GM23338 (cell line): ENCODE data around the gene MPRIP. TPM values are rescaled to one million over a fixed set of nuclear protein-coding genes. Genes with fewer than 3 reads are reported as not detected.

ENCODE experiments used
- ATAC-seq: fragments of 200-7000 bp; cut with Tn5 transposase; 3 replicates; pipeline ENCODE4 v1.9.1; 2020
- DNase-seq: peaks from one replicate; pipeline ENCODE4 v3.0.0-alpha.2; 2015; ENCODE audit warnings: low spot score
- H2AFZ ChIP-seq: fragments of 200-600 bp; sonication (generic); 2 replicates; pipeline ENCODE4 v1.8.0; 2016; ENCODE audit warnings: antibody characterized with exemption, mild to moderate bottlenecking, moderate library complexity
- H3F3A ChIP-seq: fragments of 200-600 bp; sonication (generic); replicated peaks from 2 replicates; pipeline ENCODE4 v1.8.0; 2017; ENCODE audit warnings: antibody characterized with exemption, mixed run types, low read depth
- H3K27ac ChIP-seq: fragments of 200-600 bp; sonication (generic); 2 replicates; pipeline ENCODE4 v1.6.1; 2016; ENCODE audit warnings: low read depth
- H3K27me3 ChIP-seq: fragments of 200-600 bp; sonication (generic); 2 replicates; pipeline ENCODE4 v1.8.0; 2016; ENCODE audit warnings: mild to moderate bottlenecking, mixed run types, moderate library complexity; ENCODE audit not compliant: insufficient read depth
- H3K36me3 ChIP-seq: fragments of 200-600 bp; sonication (generic); 2 replicates; pipeline ENCODE4 v1.8.0; 2016; ENCODE audit warnings: mild to moderate bottlenecking; ENCODE audit not compliant: insufficient read depth
- H3K4me1 ChIP-seq: fragments of 200-600 bp; sonication (generic); 2 replicates; pipeline ENCODE4 v1.8.0; 2016; ENCODE audit warnings: mild to moderate bottlenecking, moderate library complexity; ENCODE audit not compliant: insufficient read depth
- H3K4me2 ChIP-seq: fragments of 200-600 bp; sonication (generic); 2 replicates; pipeline ENCODE4 v1.7.1; 2017; ENCODE audit warnings: mixed run types
- H3K4me3 ChIP-seq: fragments of 200-600 bp; sonication (generic); 2 replicates; pipeline ENCODE4 v1.6.1; 2016; ENCODE audit warnings: mixed run types
- H3K79me2 ChIP-seq: fragments of 200-600 bp; sonication (generic); replicated peaks from 2 replicates; pipeline ENCODE4 v1.8.0; 2017; ENCODE audit warnings: mild to moderate bottlenecking; ENCODE audit not compliant: insufficient read depth
- H3K9me2 ChIP-seq: fragments of 200-600 bp; sonication (generic); 2 replicates; pipeline ENCODE4 v1.8.0; 2017; ENCODE audit not compliant: insufficient read depth
- H4K20me1 ChIP-seq: fragments of 200-600 bp; sonication (generic); replicated peaks from 2 replicates; pipeline ENCODE4 v1.8.0; 2017; ENCODE audit warnings: mild to moderate bottlenecking; ENCODE audit not compliant: insufficient read depth
- H3K27ac Mint-ChIP-seq: 2 replicates; pipeline ENCODE4 v1.8.0; 2020; ENCODE audit warnings: inconsistent platforms, mild to moderate bottlenecking, moderate library complexity, mixed read lengths
- H3K27me3 Mint-ChIP-seq: 3 replicates; pipeline ENCODE4 v1.8.0; 2022; ENCODE audit warnings: low read depth, mild to moderate bottlenecking, moderate library complexity, mixed read lengths, inconsistent platforms; ENCODE audit not compliant: insufficient read depth, poor library complexity
- H3K36me3 Mint-ChIP-seq: 3 replicates; pipeline ENCODE4 v1.8.0; 2021; ENCODE audit warnings: low read depth, mild to moderate bottlenecking, inconsistent platforms, moderate library complexity, mixed read lengths
- H3K4me1 Mint-ChIP-seq: 3 replicates; pipeline ENCODE4 v1.8.0; 2020; ENCODE audit warnings: mild to moderate bottlenecking, inconsistent platforms, mixed read lengths
- H3K4me3 Mint-ChIP-seq: 3 replicates; pipeline ENCODE4 v1.8.0; 2021; ENCODE audit warnings: moderate library complexity, mild to moderate bottlenecking, inconsistent platforms, mixed read lengths
- H3K9me3 Mint-ChIP-seq: 3 replicates; pipeline ENCODE4 v1.8.0; 2020; ENCODE audit warnings: moderate library complexity, mild to moderate bottlenecking, inconsistent platforms, mixed read lengths
- EZH2 ChIP-seq: fragments of 200-600 bp; sonication (generic); IDR thresholded peaks from one replicate; pipeline ENCODE4 v1.8.0; 2017; ENCODE audit warnings: antibody characterized with exemption, mild to moderate bottlenecking, low read depth; ENCODE audit not compliant: unreplicated experiment
- EZH2phosphoT487 ChIP-seq: fragments of 200-600 bp; sonication (generic); IDR thresholded peaks from one replicate; pipeline ENCODE4 v1.8.1; 2018; ENCODE audit warnings: antibody characterized with exemption; ENCODE audit not compliant: unreplicated experiment
- JUNB ChIP-seq: IDR thresholded peaks from one replicate; pipeline ENCODE4 v1.6.1; 2016; ENCODE audit warnings: antibody characterized with exemption; ENCODE audit not compliant: unreplicated experiment
- NANOG ChIP-seq: IDR thresholded peaks from 2 replicates; pipeline ENCODE4 v1.6.1; 2016; ENCODE audit warnings: antibody characterized with exemption, borderline replicate concordance
- STAT1 ChIP-seq: IDR thresholded peaks from one replicate; pipeline ENCODE4 v1.6.1; 2016; ENCODE audit warnings: antibody characterized with exemption; ENCODE audit not compliant: unreplicated experiment
- ZNF114 ChIP-seq: fragments of 250-450 bp; sonication (Bioruptor Pico); IDR thresholded peaks from 2 replicates; pipeline ENCODE4 v1.5.0; 2020; ENCODE audit warnings: mild to moderate bottlenecking, moderate library complexity
- ZNF331 ChIP-seq: fragments of 250-450 bp; sonication (Bioruptor Pico); IDR thresholded peaks from 2 replicates; pipeline ENCODE4 v1.5.0; 2020; ENCODE audit warnings: low read depth, mild to moderate bottlenecking, moderate library complexity
- polyA plus RNA-seq: library from polyadenylated mRNA; unstranded; fragments of >200 nt; fragmentation: Nextera tagmentation; extraction: Ambion mirVana; gene quantifications from 2 replicates; pipeline ENCODE4 v1.2.1, GENCODE V29; 2016
- total RNA-seq: library from RNA; depleted of rRNA; stranded (reverse); fragments of >200 nt; shearing (Covaris generic); gene quantifications from 2 replicates; pipeline ENCODE4 v1.2.3, GENCODE V29; 2014
- TF ChIP-seq, protein P1 (sequence below): IDR thresholded peaks from 2 replicates; pipeline ENCODE4 v1.6.1; 2016; ENCODE audit warnings: antibody characterized with exemption
- TF ChIP-seq, protein P2 (sequence below): fragments of 250-450 bp; sonication (Bioruptor Pico); IDR thresholded peaks from 2 replicates; pipeline ENCODE4 v1.5.0; 2020; ENCODE audit warnings: mild to moderate bottlenecking, moderate library complexity

MPRIP gene
- total and polyA plus RNA-seq, 2 experiments from 2014 or later = 39.3 to 113 TPM

DNA sequence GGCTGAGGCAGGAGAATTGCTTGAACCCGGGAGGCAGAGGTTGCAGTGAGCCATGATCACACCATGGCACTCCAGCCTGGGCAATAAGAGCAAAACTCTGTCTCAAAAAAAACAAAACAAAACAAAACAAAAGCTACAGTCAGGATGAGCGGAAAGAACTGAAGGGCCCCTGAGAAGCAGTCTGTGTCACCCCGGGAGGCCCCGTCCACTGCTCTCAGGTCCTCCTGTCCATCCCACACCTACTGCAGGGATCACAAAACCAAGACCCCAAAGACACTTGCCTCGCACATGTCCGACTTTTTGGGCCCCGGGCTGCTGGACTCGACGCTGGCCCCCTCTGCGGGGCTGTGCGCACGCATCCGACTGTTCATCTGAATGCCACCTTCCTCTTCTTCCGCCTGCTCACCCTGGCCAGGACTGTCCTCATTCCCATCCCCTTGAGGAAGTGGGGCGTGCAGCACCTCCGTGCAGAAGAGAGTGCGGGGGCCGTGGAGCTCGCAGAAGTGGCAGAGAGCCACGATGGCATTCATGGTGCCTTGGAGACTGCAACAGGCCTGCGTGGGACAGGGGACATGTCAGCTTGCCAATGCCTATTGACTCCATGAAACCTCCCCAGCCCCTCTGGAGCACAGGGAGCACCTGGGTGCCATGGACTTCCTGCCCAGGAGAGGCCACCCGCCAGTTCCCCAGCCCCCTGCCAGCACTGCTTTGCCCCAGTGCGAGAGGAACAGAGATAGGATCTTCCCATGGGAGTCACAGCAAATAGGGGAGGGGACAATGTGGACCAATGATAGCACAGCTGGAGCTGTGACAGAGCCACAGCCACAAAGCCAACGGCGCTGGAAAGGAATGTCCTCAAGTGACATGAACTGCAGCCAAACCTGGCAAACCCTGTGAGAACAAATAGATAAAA is 185.6 kb downstream of the MPRIP start:
- H3K36me3 ChIP-seq = peaks cover 30% of the 10 kb centered on the region

More for the DNA sequence above, 185.6 kb downstream of the MPRIP start:
- Mint-ChIP-seq H3K27me3 (peaks cover 12% of the 10 kb centered on the region), H3K4me1 (no peaks in the 10 kb centered on the region), H3K36me3 (peaks cover 78% of the 10 kb centered on the region), H3K9me3 (no peaks in the 10 kb centered on the region), H3K27ac (no peak overlapping the region), H3K4me3 (no peak overlapping the region)
- Histone ChIP-seq H3K4me3 (no peak overlapping the region), H3K27me3 (no peaks in the 10 kb centered on the region), H2AFZ (no peak overlapping the region), H3K9me2 (no peaks in the 10 kb centered on the region), H3K4me1 (no peaks in the 10 kb centered on the region), H3K79me2 (peaks cover 4% of the 10 kb centered on the region; the same call in 1 of the 2 replicates), H3F3A (no peaks in the 10 kb centered on the region), H3K27ac (no peak overlapping the region), H3K4me2 (no peak overlapping the region), H4K20me1 (peaks cover 3% of the 10 kb centered on the region; the same call in 1 of the 2 replicates)
- TF ChIP-seq, protein P1, sequence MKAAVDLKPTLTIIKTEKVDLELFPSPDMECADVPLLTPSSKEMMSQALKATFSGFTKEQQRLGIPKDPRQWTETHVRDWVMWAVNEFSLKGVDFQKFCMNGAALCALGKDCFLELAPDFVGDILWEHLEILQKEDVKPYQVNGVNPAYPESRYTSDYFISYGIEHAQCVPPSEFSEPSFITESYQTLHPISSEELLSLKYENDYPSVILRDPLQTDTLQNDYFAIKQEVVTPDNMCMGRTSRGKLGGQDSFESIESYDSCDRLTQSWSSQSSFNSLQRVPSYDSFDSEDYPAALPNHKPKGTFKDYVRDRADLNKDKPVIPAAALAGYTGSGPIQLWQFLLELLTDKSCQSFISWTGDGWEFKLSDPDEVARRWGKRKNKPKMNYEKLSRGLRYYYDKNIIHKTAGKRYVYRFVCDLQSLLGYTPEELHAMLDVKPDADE = no peak
- TF ChIP-seq NANOG (no peak), JUNB (no peak), ZNF114 (CRISPR knock-in tag) (no peak), STAT1 (no peak), EZH2 (no peak), EZH2phosphoT487 (no peak), ZNF331 (no peak)
- TF ChIP-seq, protein P2, sequence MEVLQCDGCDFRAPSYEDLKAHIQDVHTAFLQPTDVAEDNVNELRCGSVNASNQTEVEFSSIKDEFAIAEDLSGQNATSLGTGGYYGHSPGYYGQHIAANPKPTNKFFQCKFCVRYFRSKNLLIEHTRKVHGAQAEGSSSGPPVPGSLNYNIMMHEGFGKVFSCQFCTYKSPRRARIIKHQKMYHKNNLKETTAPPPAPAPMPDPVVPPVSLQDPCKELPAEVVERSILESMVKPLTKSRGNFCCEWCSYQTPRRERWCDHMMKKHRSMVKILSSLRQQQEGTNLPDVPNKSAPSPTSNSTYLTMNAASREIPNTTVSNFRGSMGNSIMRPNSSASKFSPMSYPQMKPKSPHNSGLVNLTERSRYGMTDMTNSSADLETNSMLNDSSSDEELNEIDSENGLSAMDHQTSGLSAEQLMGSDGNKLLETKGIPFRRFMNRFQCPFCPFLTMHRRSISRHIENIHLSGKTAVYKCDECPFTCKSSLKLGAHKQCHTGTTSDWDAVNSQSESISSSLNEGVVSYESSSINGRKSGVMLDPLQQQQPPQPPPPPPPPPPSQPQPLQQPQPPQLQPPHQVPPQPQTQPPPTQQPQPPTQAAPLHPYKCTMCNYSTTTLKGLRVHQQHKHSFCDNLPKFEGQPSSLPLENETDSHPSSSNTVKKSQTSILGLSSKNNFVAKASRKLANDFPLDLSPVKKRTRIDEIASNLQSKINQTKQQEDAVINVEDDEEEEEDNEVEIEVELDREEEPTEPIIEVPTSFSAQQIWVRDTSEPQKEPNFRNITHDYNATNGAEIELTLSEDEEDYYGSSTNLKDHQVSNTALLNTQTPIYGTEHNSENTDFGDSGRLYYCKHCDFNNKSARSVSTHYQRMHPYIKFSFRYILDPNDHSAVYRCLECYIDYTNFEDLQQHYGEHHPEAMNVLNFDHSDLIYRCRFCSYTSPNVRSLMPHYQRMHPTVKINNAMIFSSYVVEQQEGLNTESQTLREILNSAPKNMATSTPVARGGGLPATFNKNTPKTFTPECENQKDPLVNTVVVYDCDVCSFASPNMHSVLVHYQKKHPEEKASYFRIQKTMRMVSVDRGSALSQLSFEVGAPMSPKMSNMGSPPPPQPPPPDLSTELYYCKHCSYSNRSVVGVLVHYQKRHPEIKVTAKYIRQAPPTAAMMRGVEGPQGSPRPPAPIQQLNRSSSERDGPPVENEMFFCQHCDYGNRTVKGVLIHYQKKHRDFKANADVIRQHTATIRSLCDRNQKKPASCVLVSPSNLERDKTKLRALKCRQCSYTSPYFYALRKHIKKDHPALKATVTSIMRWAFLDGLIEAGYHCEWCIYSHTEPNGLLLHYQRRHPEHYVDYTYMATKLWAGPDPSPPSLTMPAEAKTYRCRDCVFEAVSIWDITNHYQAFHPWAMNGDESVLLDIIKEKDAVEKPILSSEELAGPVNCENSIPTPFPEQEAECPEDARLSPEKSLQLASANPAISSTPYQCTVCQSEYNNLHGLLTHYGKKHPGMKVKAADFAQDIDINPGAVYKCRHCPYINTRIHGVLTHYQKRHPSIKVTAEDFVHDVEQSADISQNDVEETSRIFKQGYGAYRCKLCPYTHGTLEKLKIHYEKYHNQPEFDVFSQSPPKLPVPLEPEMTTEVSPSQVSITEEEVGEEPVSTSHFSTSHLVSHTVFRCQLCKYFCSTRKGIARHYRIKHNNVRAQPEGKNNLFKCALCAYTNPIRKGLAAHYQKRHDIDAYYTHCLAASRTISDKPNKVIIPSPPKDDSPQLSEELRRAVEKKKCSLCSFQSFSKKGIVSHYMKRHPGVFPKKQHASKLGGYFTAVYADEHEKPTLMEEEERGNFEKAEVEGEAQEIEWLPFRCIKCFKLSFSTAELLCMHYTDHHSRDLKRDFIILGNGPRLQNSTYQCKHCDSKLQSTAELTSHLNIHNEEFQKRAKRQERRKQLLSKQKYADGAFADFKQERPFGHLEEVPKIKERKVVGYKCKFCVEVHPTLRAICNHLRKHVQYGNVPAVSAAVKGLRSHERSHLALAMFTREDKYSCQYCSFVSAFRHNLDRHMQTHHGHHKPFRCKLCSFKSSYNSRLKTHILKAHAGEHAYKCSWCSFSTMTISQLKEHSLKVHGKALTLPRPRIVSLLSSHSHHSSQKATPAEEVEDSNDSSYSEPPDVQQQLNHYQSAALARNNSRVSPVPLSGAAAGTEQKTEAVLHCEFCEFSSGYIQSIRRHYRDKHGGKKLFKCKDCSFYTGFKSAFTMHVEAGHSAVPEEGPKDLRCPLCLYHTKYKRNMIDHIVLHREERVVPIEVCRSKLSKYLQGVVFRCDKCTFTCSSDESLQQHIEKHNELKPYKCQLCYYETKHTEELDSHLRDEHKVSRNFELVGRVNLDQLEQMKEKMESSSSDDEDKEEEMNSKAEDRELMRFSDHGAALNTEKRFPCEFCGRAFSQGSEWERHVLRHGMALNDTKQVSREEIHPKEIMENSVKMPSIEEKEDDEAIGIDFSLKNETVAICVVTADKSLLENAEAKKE (CRISPR knock-in tag) = no peak
- no peak for ATAC-seq
- DNase-seq = no peak
